ENCODE results near the gene MRPL28. TPM values are rescaled to one million over a fixed set of nuclear protein-coding genes. Genes with fewer than 3 reads are reported as not detected.

MRPL28 gene
- total and polyA plus RNA-seq, 7 experiments from 2014 or later: 21.9 to 86.2 (median 31.4) TPM

- no peaks in the 10 kb centered on the region for H3K27me3 Mint-ChIP-seq
- no peak overlapping the region for H3K4me3 Mint-ChIP-seq
- ChIA-PET POLR2A (interaction anchor here (2.7 kb wide), 1 partner anchor 9 kb away, joined by 59 read pairs; the partner anchor contains the start of gene PGAP6), CTCF (interaction anchor here (0.5 to 2.3 kb wide), 2 partner anchors 10 to 218 kb away, joined by 4 to 10 read pairs; partner anchors contain the start of gene PGAP6)
- peaks cover 0 to 80% (median 8%) of the 10 kb centered on the region in 3 experiments for H3K36me3 ChIP-seq (ENCODE audit: control insufficient read depth in 2 of 3, insufficient read depth in 3 of 3, low read length in 3 of 3)
- peaks cover 0 to 9% (median 4%) of the 10 kb centered on the region in 5 donors for H3K36me3 Mint-ChIP-seq
- H3K4me1 Mint-ChIP-seq: peaks cover 4 to 26% (median 12%) of the 10 kb centered on the region in 7 donors
- ATAC-seq (no peak), DNase-seq (no peak)
- no peaks in the 10 kb centered on the region for H3K9me3 Mint-ChIP-seq
- no peaks in the 10 kb centered on the region for H3K9me3 ChIP-seq (ENCODE audit: control insufficient read depth in 2 of 3, low read length in 3 of 3)
- intact Hi-C loops (cut with micrococcal nuclease): loop anchor here (5.0 kb wide), 2 partner anchors 155 to 235 kb away; partner anchors contain the start of genes CAPN15 (in 1 of the 2) and NPRL3 (in 1 of the 2)
- peak overlapping the region in 3 of 9 donors; percentile 38 to 81 (median 71) for H3K27ac Mint-ChIP-seq
- no peaks in the 10 kb centered on the region for H3K27me3 ChIP-seq (ENCODE audit: control insufficient read depth in 2 of 2, insufficient read depth in 2 of 2, low read length in 2 of 2)
- H3K4me3 ChIP-seq (ENCODE audit: low read length): no peak overlapping the region
- H3K27ac ChIP-seq (ENCODE audit: low read depth, low read length): no peak overlapping the region
- peaks cover 10 to 14% of the 10 kb centered on the region in 2 donors for H3K4me1 ChIP-seq (ENCODE audit: control insufficient read depth in 2 of 2, insufficient read depth in 2 of 2, low read length in 2 of 2)
Observed at GRCh38 chr16:372302-372983, 2.1 kb upstream of the MRPL28 start.

GRCh38 chr16:371515-372301 is 1.4 kb upstream of the MRPL28 start:
- Mint-ChIP-seq H3K36me3 (peaks cover 0 to 13% (median 5%) of the 10 kb centered on the region in 5 donors), H3K4me3 (peak overlapping the region in 5 of 10 donors; percentile 29 to 65 (median 45)), H3K27me3 (no peaks in the 10 kb centered on the region), H3K27ac (peak overlapping the region in 5 of 9 donors; percentile 39 to 81 (median 65)), H3K9me3 (no peaks in the 10 kb centered on the region), H3K4me1 (peaks cover 4 to 26% (median 13%) of the 10 kb centered on the region in 7 donors)
- ATAC-seq (no peak), DNase-seq (no peak)
- ChIA-PET POLR2A (interaction anchor here (1.1 to 2.7 kb wide), 2 partner anchors 10 to 142 kb away, joined by 4 to 59 read pairs; partner anchors contain the start of genes LUC7L and PGAP6), CTCF (interaction anchor here (0.5 to 2.3 kb wide), 4 partner anchors 10 to 308 kb away, joined by 3 to 10 read pairs (median 4); partner anchors contain the start of gene PGAP6)
- intact Hi-C loops (cut with micrococcal nuclease): loop anchor here (5.0 kb wide), 2 partner anchors 156 to 234 kb away; partner anchors contain the start of genes CAPN15 (in 1 of the 2) and NPRL3 (in 1 of the 2)
- Histone ChIP-seq H3K36me3 (ENCODE audit: control insufficient read depth in 2 of 3, insufficient read depth in 3 of 3, low read length in 3 of 3) (peaks cover 0 to 80% (median 4%) of the 10 kb centered on the region in 3 experiments), H3K4me1 (ENCODE audit: control insufficient read depth in 2 of 2, insufficient read depth in 2 of 2, low read length in 2 of 2) (peaks cover 10 to 14% of the 10 kb centered on the region in 2 donors), H3K27ac (ENCODE audit: low read depth, low read length) (no peak overlapping the region), H3K27me3 (ENCODE audit: control insufficient read depth in 2 of 2, insufficient read depth in 2 of 2, low read length in 2 of 2) (no peaks in the 10 kb centered on the region), H3K9me3 (ENCODE audit: control insufficient read depth in 2 of 3, low read length in 3 of 3) (no peaks in the 10 kb centered on the region), H3K4me3 (ENCODE audit: low read length) (no peak overlapping the region)

- CTCF ChIA-PET: interaction anchor here (0.6 to 2.3 kb wide), 4 partner anchors 9 to 307 kb away, joined by 3 to 10 read pairs (median 3); partner anchors contain the start of gene PGAP6
- DNase-seq (no peak), ATAC-seq (no peak)
- peak overlapping the region; percentile 67 for H3K27ac ChIP-seq (ENCODE audit: low read depth, low read length)
- Mint-ChIP-seq H3K27ac (peak overlapping the region; percentile 80 to 96 (median 89)), H3K4me3 (peak overlapping the region; percentile 81 to 97 (median 90)), H3K4me1 (peaks cover 4 to 26% (median 13%) of the 10 kb centered on the region in 7 donors), H3K27me3 (no peaks in the 10 kb centered on the region), H3K36me3 (peaks cover 0 to 13% (median 7%) of the 10 kb centered on the region in 5 donors), H3K9me3 (no peaks in the 10 kb centered on the region)
- intact Hi-C loops (cut with micrococcal nuclease): loop anchor here (1.0 to 5.0 kb wide), 8 partner anchors 9 to 234 kb away; partner anchors contain the start of genes AXIN1 (in 1 of the 2), CAPN15 (in 1 of the 2), DECR2 (in 1 of the 2) and NPRL3 (in 1 of the 2)
- H3K27me3 ChIP-seq (ENCODE audit: control insufficient read depth in 2 of 2, insufficient read depth in 2 of 2, low read length in 2 of 2): no peaks in the 10 kb centered on the region
- H3K4me3 ChIP-seq (ENCODE audit: low read length): peak overlapping the region; percentile 30
- H3K4me1 ChIP-seq (ENCODE audit: control insufficient read depth in 2 of 2, insufficient read depth in 2 of 2, low read length in 2 of 2): peaks cover 10 to 14% of the 10 kb centered on the region in 2 donors
- POLR2A ChIA-PET: interaction anchor here (0.9 to 2.7 kb wide), 6 partner anchors 10 to 143 kb away, joined by 3 to 59 read pairs (median 4); partner anchors contain the start of genes DECR2, LUC7L and PGAP6
- H3K9me3 ChIP-seq (ENCODE audit: control insufficient read depth in 2 of 3, low read length in 3 of 3): no peaks in the 10 kb centered on the region
- peaks cover 0 to 79% (median 4%) of the 10 kb centered on the region in 3 experiments for H3K36me3 ChIP-seq (ENCODE audit: control insufficient read depth in 2 of 3, insufficient read depth in 3 of 3, low read length in 3 of 3)
Observed at GRCh38 chr16:370979-371514, 709 bp upstream of the MRPL28 start.

GRCh38 chr16:369866-370436 is 387 bp downstream of the MRPL28 start:
- Histone ChIP-seq H3K4me1 (ENCODE audit: control insufficient read depth in 2 of 2, insufficient read depth in 2 of 2, low read length in 2 of 2) (peaks cover 10 to 14% of the 10 kb centered on the region in 2 donors), H3K4me3 (ENCODE audit: low read length) (no peak overlapping the region), H3K27me3 (ENCODE audit: control insufficient read depth in 2 of 2, insufficient read depth in 2 of 2, low read length in 2 of 2) (no peaks in the 10 kb centered on the region), H3K9me3 (ENCODE audit: control insufficient read depth in 2 of 3, low read length in 3 of 3) (no peaks in the 10 kb centered on the region), H3K27ac (ENCODE audit: low read depth, low read length) (peak overlapping the region; percentile 67), H3K36me3 (ENCODE audit: control insufficient read depth in 2 of 3, insufficient read depth in 3 of 3, low read length in 3 of 3) (peaks cover 0 to 69% (median 4%) of the 10 kb centered on the region in 3 experiments)
- ChIA-PET POLR2A (interaction anchor here (0.9 to 2.7 kb wide), 4 partner anchors 12 to 60 kb away, joined by 3 to 59 read pairs (median 7); partner anchors contain the start of genes DECR2 and PGAP6), CTCF (interaction anchor here (1.0 to 2.3 kb wide), 2 partner anchors 12 to 273 kb away, joined by 3 to 10 read pairs; partner anchors contain the start of gene PGAP6)
- Mint-ChIP-seq H3K9me3 (no peaks in the 10 kb centered on the region), H3K36me3 (peaks cover 0 to 13% (median 7%) of the 10 kb centered on the region in 5 donors), H3K27me3 (no peaks in the 10 kb centered on the region), H3K27ac (peak overlapping the region in 5 of 9 donors; percentile 41 to 89 (median 87)), H3K4me1 (peaks cover 4 to 26% (median 13%) of the 10 kb centered on the region in 7 donors), H3K4me3 (peak overlapping the region; percentile 45 to 96 (median 86))
- intact Hi-C loops (cut with micrococcal nuclease): loop anchor here (1.0 to 5.0 kb wide), 8 partner anchors 10 to 233 kb away; partner anchors contain the start of genes AXIN1 (in 1 of the 2), CAPN15 (in 1 of the 2), DECR2 (in 1 of the 2) and NPRL3 (in 1 of the 2)
- DNase-seq: no peak
- no peak for ATAC-seq

- Mint-ChIP-seq H3K27ac (peak overlapping the region in 5 of 9 donors; percentile 16 to 71 (median 53)), H3K4me1 (peaks cover 4 to 26% (median 13%) of the 10 kb centered on the region in 7 donors), H3K9me3 (no peaks in the 10 kb centered on the region), H3K36me3 (peaks cover 0 to 13% (median 7%) of the 10 kb centered on the region in 5 donors), H3K4me3 (peak overlapping the region; percentile 19 to 96 (median 68)), H3K27me3 (no peaks in the 10 kb centered on the region)
- DNase-seq (no peak), ATAC-seq (no peak)
- Histone ChIP-seq H3K36me3 (ENCODE audit: control insufficient read depth in 2 of 3, insufficient read depth in 3 of 3, low read length in 3 of 3) (peaks cover 0 to 64% (median 0%) of the 10 kb centered on the region in 3 experiments), H3K27me3 (ENCODE audit: control insufficient read depth in 2 of 2, insufficient read depth in 2 of 2, low read length in 2 of 2) (no peaks in the 10 kb centered on the region), H3K4me3 (ENCODE audit: low read length) (no peak overlapping the region), H3K4me1 (ENCODE audit: control insufficient read depth in 2 of 2, insufficient read depth in 2 of 2, low read length in 2 of 2) (peaks cover 10 to 14% of the 10 kb centered on the region in 2 donors), H3K27ac (ENCODE audit: low read depth, low read length) (no peak overlapping the region), H3K9me3 (ENCODE audit: control insufficient read depth in 2 of 3, low read length in 3 of 3) (no peaks in the 10 kb centered on the region)
- ChIA-PET POLR2A (interaction anchor here (0.6 to 1.0 kb wide), 3 partner anchors 13 to 18 kb away, joined by 3 read pairs; partner anchors contain the start of gene PGAP6), CTCF (no interaction called here)
- intact Hi-C loops (cut with micrococcal nuclease): no loop called here
Observed at GRCh38 chr16:369275-369865, 968 bp downstream of the MRPL28 start.
